ENCODE measurements around the gene BOK. TPM values are rescaled to one million over a fixed set of nuclear protein-coding genes. Genes with fewer than 3 reads are reported as not detected.
"Not testable (repeated sequence)": the region's sequence is repeated elsewhere in the genome, so short reads cannot be mapped to it uniquely, and the experiment has no call there.

The BOK gene
- total and polyA plus RNA-seq, 2 of the 4 experiments (the other 2 are of a cell fraction), result 13.3 to 34.4 TPM

GRCh38 chr2:241586564-241587264 is 28.2 kb downstream of the BOK start:
- no peak overlapping the region for H2AK9ac ChIP-seq (replicated peaks; ENCODE audit: low read depth, low read length, poor library complexity)
- H3K27me3 ChIP-seq (ENCODE audit: control insufficient read depth, insufficient read depth, low read length), result no peaks in the 10 kb centered on the region
- H3K56ac ChIP-seq (ENCODE audit: extremely low read depth, insufficient read depth, low read length), result no peak overlapping the region
- no TSS peak for BruUV-seq (replicated peaks)
- TF ChIP-seq RCOR1 (IDR thresholded peaks at IDR 0.05; ENCODE audit: insufficient replicate concordance, low read length), result peak; percentile 36
- TF ChIP-seq CHD1 (IDR thresholded peaks at IDR 0.05; ENCODE audit: low read depth, low read length), result no peak
- H2AK5ac ChIP-seq (ENCODE audit: low read depth, low read length), result no peak overlapping the region
- H2BK20ac ChIP-seq (ENCODE audit: low read depth, low read length), result no peak overlapping the region
- H2BK15ac ChIP-seq (ENCODE audit: low read depth, low read length), result no peak overlapping the region
- H4K91ac ChIP-seq (ENCODE audit: insufficient read depth, low read depth, low read length), result no peak overlapping the region
- POLR2A ChIA-PET (ENCODE audit: unreplicated experiment), result no interaction called here
- H2BK5ac ChIP-seq (ENCODE audit: low read depth, low read length, poor library complexity, severe bottlenecking), result no peak overlapping the region
- dilution Hi-C loops (cut with HindIII; ENCODE audit: low sequenced_read_pairs, unreplicated experiment), result no loop called here
- in situ Hi-C loops (cut with MboI; ENCODE audit: low sequenced_read_pairs), result no loop called here
- no peak overlapping the region for H3K9ac ChIP-seq (ENCODE audit: low read depth, low read length)
- no peaks in the 10 kb centered on the region; the same call in 1 of the 2 replicates for H4K20me1 ChIP-seq (ENCODE audit: insufficient read depth, low read length)
- H3K79me1 ChIP-seq (ENCODE audit: low read depth in 1 of 2, low read length in 2 of 2), result peaks cover 11 to 14% of the 10 kb centered on the region in 2 experiments; a peak in 3 of 4 replicates
- no peak overlapping the region for H3K23ac ChIP-seq (ENCODE audit: low read depth, low read length)
- no peak overlapping the region for H2BK120ac ChIP-seq (ENCODE audit: low read depth, low read length)
- no peak overlapping the region for H4K8ac ChIP-seq (ENCODE audit: low read depth in 2 of 2, low read length in 2 of 2)
- no peak overlapping the region for H3K18ac ChIP-seq (ENCODE audit: low read depth, low read length)
- no peak overlapping the region for H3K27ac ChIP-seq (ENCODE audit: insufficient read depth, low read length)
- H3K36me3 ChIP-seq (ENCODE audit: control insufficient read depth, insufficient read depth, low read length), result peaks cover 55% of the 10 kb centered on the region
- no peaks in the 10 kb centered on the region for H3K4me1 ChIP-seq (ENCODE audit: control insufficient read depth, insufficient read depth, low read length)
- no peaks in the 10 kb centered on the region for H3K9me1 ChIP-seq (ENCODE audit: insufficient read depth, low read length)
- intact Hi-C loops (cut with micrococcal nuclease), result no loop called here
- H2AFZ ChIP-seq (replicated peaks; ENCODE audit: low read length, poor library complexity), result no peak overlapping the region
- CTCF ChIA-PET, result no interaction called here
- H4K5ac ChIP-seq (ENCODE audit: low read depth, low read length), result no peak overlapping the region
- DNase-seq, result no peak
- H3K4me3 ChIP-seq (ENCODE audit: insufficient read depth, low read depth, low read length), result no peak overlapping the region
- H3K4me2 ChIP-seq (ENCODE audit: low read depth, low read length), result no peak overlapping the region
- no peak overlapping the region for H3K14ac ChIP-seq (replicated peaks; ENCODE audit: low read depth, low read length)
- ATAC-seq (ENCODE audit: low read depth), result no peak
- 93% methylated on average over 2 of the region's 2 CpGs; no CpG with 5 or more reads in 1 of the 2 experiments for WGBS, 2 experiments (ENCODE audit: extremely low coverage in 2 of 2, insufficient read length in 1 of 2)
- H3K9me3 ChIP-seq (ENCODE audit: control insufficient read depth, insufficient read depth, low read length), result peaks cover 50% of the 10 kb centered on the region
- no peak overlapping the region for H3K4ac ChIP-seq (ENCODE audit: low read depth, low read length)

GRCh38 chr2:241589863-241590262 is 31.3 kb downstream of the BOK start:
- DNase-seq; H3K4me1 ChIP-seq (ENCODE audit: control insufficient read depth, insufficient read depth, low read length); H3K56ac ChIP-seq (ENCODE audit: extremely low read depth, insufficient read depth, low read length); H2BK20ac ChIP-seq (ENCODE audit: low read depth, low read length); H2BK15ac ChIP-seq (ENCODE audit: low read depth, low read length); H3K27me3 ChIP-seq (ENCODE audit: control insufficient read depth, insufficient read depth, low read length); H2BK5ac ChIP-seq (ENCODE audit: low read depth, low read length, poor library complexity, severe bottlenecking); H2BK120ac ChIP-seq (ENCODE audit: low read depth, low read length); H3K27ac ChIP-seq (ENCODE audit: insufficient read depth, low read length); ATAC-seq (ENCODE audit: low read depth); H4K8ac ChIP-seq (ENCODE audit: low read depth in 2 of 2, low read length in 2 of 2); BruUV-seq (replicated peaks); H2AK5ac ChIP-seq (ENCODE audit: low read depth, low read length); H3K9me1 ChIP-seq (ENCODE audit: insufficient read depth, low read length); intact Hi-C loops (cut with micrococcal nuclease); H3K4me3 ChIP-seq (ENCODE audit: insufficient read depth, low read depth, low read length); H3K23ac ChIP-seq (ENCODE audit: low read depth, low read length); in situ Hi-C loops (cut with MboI; ENCODE audit: low sequenced_read_pairs); H3K4me2 ChIP-seq (ENCODE audit: low read depth, low read length); H2AFZ ChIP-seq (replicated peaks; ENCODE audit: low read length, poor library complexity); H3K14ac ChIP-seq (replicated peaks; ENCODE audit: low read depth, low read length); H4K91ac ChIP-seq (ENCODE audit: insufficient read depth, low read depth, low read length); H3K9ac ChIP-seq (ENCODE audit: low read depth, low read length); CTCF ChIA-PET; H2AK9ac ChIP-seq (replicated peaks; ENCODE audit: low read depth, low read length, poor library complexity); H4K20me1 ChIP-seq (ENCODE audit: insufficient read depth, low read length); H4K5ac ChIP-seq (ENCODE audit: low read depth, low read length); H3K18ac ChIP-seq (ENCODE audit: low read depth, low read length); H3K4ac ChIP-seq (ENCODE audit: low read depth, low read length); dilution Hi-C loops (cut with HindIII; ENCODE audit: low sequenced_read_pairs, unreplicated experiment): not testable (repeated sequence)
- WGBS, 2 experiments (ENCODE audit: extremely low coverage in 2 of 2, insufficient read length in 1 of 2), result 93% methylated on average over 14 of the region's 17 CpGs; no CpG with 5 or more reads in 1 of the 2 experiments
- Histone ChIP-seq H3K36me3 (ENCODE audit: control insufficient read depth, insufficient read depth, low read length) (peaks cover 52% of the 10 kb centered on the region), H3K9me3 (ENCODE audit: control insufficient read depth, insufficient read depth, low read length) (peaks cover 31% of the 10 kb centered on the region), H3K79me1 (ENCODE audit: low read depth in 1 of 2, low read length in 2 of 2) (peaks cover 14 to 19% of the 10 kb centered on the region in 2 experiments; a peak in 3 of 4 replicates)
- POLR2A ChIA-PET (ENCODE audit: unreplicated experiment), result interaction anchor here (0.6 kb wide), 1 partner anchor 66 kb away, joined by 4 read pairs; no protein-coding TSS in a partner anchor
